ENCODE data around the gene RPS10.
"Not testable (repeated sequence)": the region's sequence is repeated elsewhere in the genome, so short reads cannot be mapped to it uniquely, and the experiment has no call there.

The RPS10 gene

GRCh38 chr6:34447386-34447785, 21.5 kb upstream of the RPS10 start:
- no peak for DNase-seq

- no peak for DNase-seq
These were observed 19.5 kb upstream of the RPS10 start for GRCh38 chr6:34445313-34445860.

- no peak for DNase-seq
These were observed 15.7 kb upstream of the RPS10 start for GRCh38 chr6:34441526-34441925.

GRCh38 chr6:34439442-34439841, 13.6 kb upstream of the RPS10 start:
- no peak for DNase-seq

GRCh38 chr6:34438705-34439104, 12.8 kb upstream of the RPS10 start:
- no peak for DNase-seq

- DNase-seq = no peak
These were observed 11.7 kb upstream of the RPS10 start for GRCh38 chr6:34437644-34437970.

GRCh38 chr6:34436803-34437643, 11.2 kb upstream of the RPS10 start:
- no peak for DNase-seq

GRCh38 chr6:34435916-34436315, 10.0 kb upstream of the RPS10 start:
- DNase-seq = no peak

- DNase-seq = no peak
These were observed 754 bp downstream of the RPS10 start for GRCh38 chr6:34425132-34425497.

GRCh38 chr6:34424200-34425131, 1.4 kb downstream of the RPS10 start:
- DNase-seq = no peak

- no peak for DNase-seq
These were observed 2.6 kb downstream of the RPS10 start for GRCh38 chr6:34423254-34423653.

GRCh38 chr6:34418367-34418766, 7.5 kb downstream of the RPS10 start:
- no peak for DNase-seq

- DNase-seq = no peak
These were observed 8.9 kb downstream of the RPS10 start for GRCh38 chr6:34416877-34417371.

GRCh38 chr6:34414999-34415858, 10.6 kb downstream of the RPS10 start:
- peak; percentile 68 for DNase-seq

GRCh38 chr6:34412643-34413214, 13.1 kb downstream of the RPS10 start:
- no peak for DNase-seq

- no peak for DNase-seq
These were observed 13.9 kb downstream of the RPS10 start for GRCh38 chr6:34412016-34412415.

GRCh38 chr6:34407915-34408314, 18.0 kb downstream of the RPS10 start:
- DNase-seq = not testable (repeated sequence)

GRCh38 chr6:34396518-34396917, 29.4 kb downstream of the RPS10 start:
- DNase-seq = no peak

GRCh38 chr6:34393966-34394305, 31.9 kb downstream of the RPS10 start:
- no peak for DNase-seq

GRCh38 chr6:34393191-34393965, 32.5 kb downstream of the RPS10 start:
- DNase-seq = no peak

GRCh38 chr6:34392497-34393190, 33.2 kb downstream of the RPS10 start, which contains the start of gene NUDT3:
Gene NUDT3, minus strand, starts transcription at chr6:34392669. Its CDS starts 307 bp downstream, at chr6:34392362.
- peak; percentile 97 for DNase-seq
